ENCODE measurements around the gene CREB3.

- TF ChIP-seq TAF1 (conservative IDR thresholded peaks at IDR 0.05) (no peak), CTCF (IDR thresholded peaks at IDR 0.05; ENCODE audit: low read depth, low read length, missing input control) (no peak)
These were observed 40.6 kb upstream of the CREB3 start for GRCh38 chr9:35691757-35692301.

Data from liver (tissue), 3 donors.